ENCODE data around the gene KRTAP9-8.
"Not testable (repeated sequence)": the region's sequence is repeated elsewhere in the genome, so short reads cannot be mapped to it uniquely, and the experiment has no call there.

Gene KRTAP9-8

DNA sequence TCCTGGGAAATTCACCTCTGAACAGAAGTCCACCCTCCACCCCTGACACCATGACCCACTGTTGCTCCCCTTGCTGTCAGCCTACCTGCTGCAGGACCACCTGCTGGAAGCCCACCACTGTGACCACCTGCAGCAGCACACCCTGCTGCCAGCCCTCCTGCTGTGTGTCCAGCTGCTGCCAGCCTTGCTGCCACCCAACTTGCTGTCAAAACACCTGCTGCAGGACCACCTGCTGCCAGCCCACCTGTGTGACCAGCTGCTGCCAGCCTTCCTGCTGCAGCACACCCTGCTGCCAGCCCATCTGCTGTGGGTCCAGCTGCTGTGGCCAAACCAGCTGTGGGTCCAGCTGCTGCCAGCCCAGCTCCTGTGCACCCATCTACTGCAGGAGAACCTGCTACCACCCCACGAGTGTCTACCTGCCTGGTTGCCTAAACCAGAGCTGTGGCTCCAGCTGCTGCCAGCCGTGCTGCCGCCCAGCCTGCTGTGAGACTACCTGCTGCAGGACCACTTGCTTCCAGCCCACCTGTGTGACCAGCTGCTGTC, 37.9 kb downstream of the KRTAP9-8 start, which contains the start of gene KRTAP9-7:
KRTAP9-7 (plus strand) TSS at position 51 of the 543 bp plus-strand sequence; CDS start at position 51, 0 bp downstream.
- H3K4me3 Mint-ChIP-seq, H3K9me3 Mint-ChIP-seq, H3K4me1 Mint-ChIP-seq, H3K27ac Mint-ChIP-seq, H3K36me3 Mint-ChIP-seq, DNase-seq: not testable (repeated sequence)
- H3K27me3 Mint-ChIP-seq: peaks cover 15% of the 10 kb centered on the region
- CTCF ChIA-PET: interaction anchor here (1.1 kb wide), 1 partner anchor 33 kb away, joined by 3 read pairs; the partner anchor contains the start of gene KRTAP16-1

DNA sequence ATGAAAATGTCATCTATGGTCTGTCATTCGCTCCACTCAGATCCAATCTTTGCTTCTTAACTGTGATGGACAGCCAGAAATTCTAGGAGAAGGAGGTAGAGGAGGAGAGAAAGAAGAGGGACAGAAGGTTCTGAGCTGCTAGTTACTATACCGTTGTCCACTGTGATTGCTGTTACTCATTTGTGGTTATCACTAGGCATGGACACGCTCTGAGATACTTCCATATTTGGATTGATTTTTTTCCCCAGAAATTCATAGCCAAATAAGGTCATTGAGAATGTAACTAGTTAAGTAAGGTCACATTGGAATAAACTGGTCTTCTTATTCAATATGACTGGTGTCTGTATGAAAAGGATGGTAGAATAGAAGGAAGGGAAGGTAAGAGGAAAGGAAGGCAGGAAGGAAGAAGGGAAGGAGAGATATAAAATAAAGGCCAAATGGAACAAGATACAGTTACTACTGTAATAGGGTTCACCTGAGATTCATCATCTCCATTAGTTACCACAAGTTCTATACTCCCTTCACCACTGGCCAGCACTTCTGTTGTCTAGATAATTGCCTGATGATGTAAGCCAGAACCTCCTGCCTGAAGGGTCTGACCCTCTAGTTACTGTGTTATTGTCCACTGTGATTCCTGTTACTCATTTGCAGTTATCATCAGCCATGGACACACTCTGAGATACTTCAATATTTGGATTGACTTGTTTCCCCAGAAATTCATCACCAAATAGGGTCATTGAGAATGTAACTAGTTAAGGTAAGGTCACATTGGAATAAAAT, 40.6 kb downstream of the KRTAP9-8 start:
- no peaks in the 10 kb centered on the region for H3K36me3 Mint-ChIP-seq
- H3K4me3 Mint-ChIP-seq: no peak overlapping the region
- H3K27me3 Mint-ChIP-seq: peaks cover 10% of the 10 kb centered on the region
- no peaks in the 10 kb centered on the region for H3K9me3 Mint-ChIP-seq
- DNase-seq: no peak
- no peak overlapping the region for H3K27ac Mint-ChIP-seq
- CTCF ChIA-PET: no interaction called here
- no peaks in the 10 kb centered on the region for H3K4me1 Mint-ChIP-seq

DNA sequence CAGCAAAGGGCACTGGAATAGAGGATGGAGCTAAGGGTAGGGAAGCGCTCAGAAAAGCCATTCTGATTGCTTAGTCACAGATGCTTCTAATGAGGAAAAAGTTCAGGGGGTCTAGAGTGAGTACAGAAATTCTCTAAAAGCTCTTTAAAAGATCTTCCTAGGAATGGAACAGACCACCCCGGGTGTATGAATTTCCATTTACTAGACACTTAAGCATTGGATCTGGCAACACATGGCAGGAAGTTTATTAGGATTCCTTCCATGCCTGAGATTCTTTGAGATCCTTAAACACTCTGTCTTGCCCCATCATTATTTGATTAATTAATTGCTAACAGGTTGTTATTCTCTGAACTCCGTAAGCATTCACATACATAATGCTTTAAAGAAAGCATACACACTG, 46.2 kb downstream of the KRTAP9-8 start:
- peaks cover 4% of the 10 kb centered on the region for H3K27me3 Mint-ChIP-seq
- DNase-seq: no peak
- no peak overlapping the region for H3K4me3 Mint-ChIP-seq
- H3K4me1 Mint-ChIP-seq: no peaks in the 10 kb centered on the region
- CTCF ChIA-PET: no interaction called here
- no peaks in the 10 kb centered on the region for H3K9me3 Mint-ChIP-seq
- no peaks in the 10 kb centered on the region for H3K36me3 Mint-ChIP-seq
- H3K27ac Mint-ChIP-seq: no peak overlapping the region

DNA sequence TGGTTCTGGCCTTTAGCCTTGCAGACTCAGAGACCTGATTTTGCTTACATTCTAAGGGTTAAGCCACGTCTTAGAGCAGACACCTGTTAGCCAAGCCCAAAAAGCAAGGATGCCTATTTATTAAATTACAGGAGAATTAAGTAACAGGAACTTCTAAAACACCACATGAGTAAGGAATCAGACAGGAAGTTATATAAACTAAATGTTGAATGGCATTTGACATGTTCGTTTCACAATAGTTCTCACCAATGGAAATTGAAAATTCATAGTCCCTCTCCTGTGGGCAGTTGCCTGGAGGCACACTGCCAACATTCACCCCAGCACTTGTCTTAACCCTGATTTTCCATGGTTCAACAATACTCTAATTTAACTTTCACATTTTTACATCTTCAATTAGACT, 46.7 kb downstream of the KRTAP9-8 start:
- Mint-ChIP-seq H3K27me3 (peaks cover 4% of the 10 kb centered on the region), H3K27ac (no peak overlapping the region), H3K4me3 (no peak overlapping the region), H3K9me3 (no peaks in the 10 kb centered on the region), H3K36me3 (no peaks in the 10 kb centered on the region), H3K4me1 (no peaks in the 10 kb centered on the region)
- no peak for DNase-seq
- CTCF ChIA-PET: no interaction called here

DNA sequence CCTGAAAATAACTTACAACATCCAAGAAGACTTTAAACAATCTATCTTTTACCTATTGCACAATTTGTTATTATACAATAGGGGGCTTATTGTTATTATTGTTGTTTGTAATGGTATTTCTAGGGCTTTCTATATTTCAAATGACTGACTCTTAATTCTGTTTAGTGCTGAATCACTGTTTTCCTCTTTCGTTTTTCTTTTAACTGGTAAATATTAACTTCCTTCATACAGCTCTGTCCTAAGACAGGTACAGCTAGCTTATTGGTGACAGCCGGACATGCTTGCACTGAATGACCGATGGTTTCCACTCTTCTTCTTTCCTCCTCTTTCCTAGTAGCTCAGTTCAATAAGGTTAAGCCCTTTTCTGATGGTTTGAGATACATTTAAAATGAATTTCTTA, 49.3 kb downstream of the KRTAP9-8 start:
- Mint-ChIP-seq H3K9me3 (no peaks in the 10 kb centered on the region), H3K27ac (no peak overlapping the region), H3K4me1 (no peaks in the 10 kb centered on the region), H3K27me3 (peaks cover 8% of the 10 kb centered on the region), H3K4me3 (no peak overlapping the region), H3K36me3 (no peaks in the 10 kb centered on the region)
- no peak for DNase-seq
- CTCF ChIA-PET: no interaction called here

All from activated naive CD4-positive, alpha-beta T cell treated with anti-CD3 and anti-CD28 coated beads, Interleukin-2, amount 10 ng/mL, durations not matched to agents 7 days and 5 days (primary cell).